Endothelial cell of umbilical vein (primary cell): Measurements from ENCODE around the gene TNNI3K. TPM values are rescaled to one million over a fixed set of nuclear protein-coding genes. Genes with fewer than 3 reads are reported as not detected.

Experiments used
- BruUV-seq: library from RNA; stranded (reverse); fragments of 400-500 nt; replicated peaks from 2 replicates; lab custom pipeline; 2021; lab: Mats Ljungman, UMichigan
- CTCF ChIA-PET: fragments of 300-600, 350-600 bp; sonication (Branson Sonifier 250); formaldehyde crosslinking; loops from one replicate; lab custom pipeline; 2021; ENCODE audit warnings: antibody characterized with exemption, inconsistent platforms; lab: Charles Lee
- POLR2A ChIA-PET: fragments of 300-600, 350-600 bp; sonication (Branson Sonifier 250); formaldehyde crosslinking; loops from one replicate; lab custom pipeline; 2021; ENCODE audit warnings: antibody characterized with exemption, inconsistent platforms; lab: Charles Lee
- DNase-seq: peaks from one replicate; pipeline ENCODE4 v3.0.0-alpha.2; 2011; ENCODE audit warnings: low read depth, low spot score
- FAIRE-seq: peaks from 2 replicates; lab custom pipeline; 2011; peaks lifted over from hg19 to GRCh38; lab: Jason Lieb, UNC
- H2AFZ ChIP-seq: 2 replicates; pipeline ENCODE4 v1.6.0; 2012; ENCODE audit warnings: low read depth, low read length, control low read depth, inconsistent platforms
- H3K27ac ChIP-seq: 2 replicates; pipeline ENCODE4 v1.5.1; 2011; ENCODE audit warnings: low read depth, mild to moderate bottlenecking, control low read depth, low read length, moderate library complexity; ENCODE audit not compliant: insufficient read depth
- H3K27me3 ChIP-seq, 2 experiments: 2 replicates each; pipeline versions ENCODE4 v1.6.0 to v1.6.1; 2011; ENCODE audit warnings: low read length in 2 of 2, mixed read lengths in 1 of 2; ENCODE audit not compliant: control insufficient read depth in 2 of 2, insufficient read depth in 2 of 2
- H3K36me3 ChIP-seq, 2 experiments: 2 replicates in 1 of 2; 3 replicates in 1 of 2; pipeline ENCODE4 v1.5.1; 2011; ENCODE audit warnings: low read length in 2 of 2, mild to moderate bottlenecking in 1 of 2, moderate library complexity in 1 of 2; ENCODE audit not compliant: control insufficient read depth in 2 of 2, insufficient read depth in 2 of 2; ENCODE audit errors: extremely low read depth in 1 of 2
- H3K4me1 ChIP-seq: 3 replicates; pipeline ENCODE4 v1.5.1; 2011; ENCODE audit warnings: mild to moderate bottlenecking, low read length; ENCODE audit not compliant: control insufficient read depth, insufficient read depth; ENCODE audit errors: extremely low read depth
- H3K4me2 ChIP-seq: 2 replicates; pipeline ENCODE4 v1.6.1; 2011; ENCODE audit warnings: low read length, control low read depth, mixed read lengths; ENCODE audit not compliant: insufficient read depth
- H3K4me3 ChIP-seq, 3 experiments: fragments of 200-600 bp in 1 of 3; sonication (generic), shearing (Covaris generic) in 1 of 3; replicated peaks in 1 of 3; 2 replicates each; pipeline ENCODE4 v1.5.1; 2011 to 2016; ENCODE audit warnings: control low read depth in 3 of 3, low read length in 3 of 3, mild to moderate bottlenecking in 2 of 3, inconsistent platforms in 1 of 3, low read depth in 1 of 3, moderate library complexity in 1 of 3; ENCODE audit not compliant: insufficient read depth in 1 of 3
- H3K79me2 ChIP-seq: 2 replicates; pipeline ENCODE4 v1.6.0; 2012; ENCODE audit warnings: low read length, inconsistent platforms; ENCODE audit not compliant: control insufficient read depth, insufficient read depth
- H3K9ac ChIP-seq: replicated peaks from 2 replicates; pipeline ENCODE3; 2011; ENCODE audit warnings: low read length, control low read depth; ENCODE audit not compliant: insufficient read depth; ENCODE audit errors: extremely low read depth
- H3K9me1 ChIP-seq: replicated peaks from 3 replicates; pipeline ENCODE4 v1.6.0; 2011; ENCODE audit warnings: mild to moderate bottlenecking, low read length; ENCODE audit not compliant: control insufficient read depth, insufficient read depth; ENCODE audit errors: extremely low read depth
- H3K9me3 ChIP-seq: replicated peaks from 2 replicates; pipeline ENCODE4 v1.5.1; 2012; ENCODE audit warnings: low read length, inconsistent platforms; ENCODE audit not compliant: control insufficient read depth, insufficient read depth
- H4K20me1 ChIP-seq: replicated peaks from 2 replicates; pipeline ENCODE3; 2011; ENCODE audit warnings: mild to moderate bottlenecking, low read length; ENCODE audit not compliant: control insufficient read depth, insufficient read depth; ENCODE audit errors: extremely low read depth
- EZH2 ChIP-seq: IDR thresholded peaks from 2 replicates; pipeline ENCODE4 v1.6.1; 2012; ENCODE audit warnings: borderline replicate concordance, low read depth, mild to moderate bottlenecking, moderate library complexity, low read length, inconsistent platforms; ENCODE audit not compliant: severe bottlenecking
- FOS ChIP-seq: IDR thresholded peaks from 2 replicates; pipeline ENCODE4 v1.6.1; 2011; ENCODE audit warnings: mild to moderate bottlenecking, low read length, moderate library complexity, borderline replicate concordance; ENCODE audit not compliant: insufficient read depth
- GATA2 ChIP-seq: IDR thresholded peaks from 2 replicates; pipeline ENCODE4 v1.7.0; 2011; ENCODE audit warnings: low read depth, mild to moderate bottlenecking, moderate library complexity, mixed read lengths, low read length; ENCODE audit not compliant: insufficient read length, insufficient read depth
- JUN ChIP-seq: IDR thresholded peaks from 2 replicates; pipeline ENCODE4 v1.6.1; 2011; ENCODE audit warnings: borderline replicate concordance, low read depth; ENCODE audit not compliant: insufficient read length, insufficient read depth
- MYC ChIP-seq: IDR thresholded peaks from one replicate; pipeline ENCODE4 v1.6.1; 2011; ENCODE audit warnings: mild to moderate bottlenecking, low read depth, low read length
- POLR2A ChIP-seq: IDR thresholded peaks from 2 replicates; pipeline ENCODE4 v1.6.1; 2012; ENCODE audit warnings: low read depth, mild to moderate bottlenecking, control low read depth, low read length
- POLR2AphosphoS5 ChIP-seq: IDR thresholded peaks from 2 replicates; pipeline ENCODE4 v1.6.1; 2012; ENCODE audit warnings: low read depth, mild to moderate bottlenecking, control low read depth, low read length, moderate library complexity; ENCODE audit not compliant: insufficient read depth
- dilution Hi-C: fragments of 300-500 bp; cut with MboI; formaldehyde crosslinking; loops from one replicate; pipeline ENCODE4 v1.15.0; 2019; ENCODE audit warnings: low sequenced_read_pairs; ENCODE audit not compliant: extremely low pct_ligation_motif_present
- intact Hi-C: fragments of 100-400 bp; cut with micrococcal nuclease; formaldehyde crosslinking; loops from one replicate; pipeline ENCODE4 v1.10.0; 2022
- polyA plus RNA-seq, 4 experiments: library from polyadenylated mRNA; depleted of rRNA in 3 of 4; stranded (reverse) in 3 of 4; unstranded in 1 of 4; fragments of >200 nt; gene quantifications; 2 replicates each; pipeline versions ENCODE4 v1.2.1 to v1.2.3, GENCODE V29; 2011 to 2012; ENCODE audit warnings: missing spikeins in 1 of 4
- total RNA-seq: library from RNA; stranded (reverse); gene quantifications from 2 replicates; pipeline ENCODE4 v1.2.3, GENCODE V29; 2021
- TF ChIP-seq, protein P1 (sequence below): IDR thresholded peaks from 2 replicates; pipeline ENCODE4 v1.6.1; 2011; ENCODE audit not compliant: insufficient read depth, insufficient read length
- TF ChIP-seq, protein P2 (sequence below), 2 donors: IDR thresholded peaks; 1 replicate in 1 of 2; 2 replicates in 1 of 2; pipeline ENCODE4 v1.5.1; 2011; ENCODE audit warnings: low read length in 2 of 2, mild to moderate bottlenecking in 2 of 2, moderate library complexity in 2 of 2, control low read depth in 1 of 2, inconsistent platforms in 1 of 2, low read depth in 1 of 2; ENCODE audit not compliant: insufficient read depth in 1 of 2; ENCODE audit errors: extremely low read depth in 1 of 2

The TNNI3K gene
- total and polyA plus RNA-seq, 2 donors (not counting 3 experiments of a cell fraction or from before 2014, with no cell fraction given): 0.69 TPM; not detected in 1

DNA sequence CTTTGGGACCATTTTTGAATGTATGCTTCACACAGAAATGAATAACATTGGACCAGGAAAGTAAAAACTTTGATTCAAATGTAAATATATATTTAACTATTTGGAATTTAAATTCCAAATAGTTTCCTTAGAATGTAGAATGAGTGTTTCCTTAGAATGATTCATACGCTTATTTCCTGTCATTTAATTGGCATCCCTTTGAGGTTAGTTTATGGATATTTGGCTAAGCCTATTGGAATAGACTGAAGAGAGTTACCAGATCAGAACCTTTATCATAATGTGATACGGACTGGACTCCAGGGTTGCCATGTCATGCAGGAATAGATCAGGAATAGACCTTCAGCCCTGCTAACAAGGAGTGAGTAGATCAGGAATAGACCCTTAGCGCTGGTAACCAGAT is 133.1 kb downstream of the TNNI3K start:
- no peak overlapping the region for H3K27ac ChIP-seq
- ChIA-PET POLR2A (no interaction called here), CTCF (no interaction called here)
- H3K4me3 ChIP-seq: no peak overlapping the region
- intact Hi-C loops (no loop called here), dilution Hi-C loops (no loop called here)
- no TSS peak for BruUV-seq
- DNase-seq: no peak
- no peaks in the 10 kb centered on the region for H3K9me1 ChIP-seq
- no peaks in the 10 kb centered on the region for H3K27me3 ChIP-seq
- no peaks in the 10 kb centered on the region for H3K4me1 ChIP-seq
- no peak overlapping the region for H3K9ac ChIP-seq
- TF ChIP-seq, protein P1, sequence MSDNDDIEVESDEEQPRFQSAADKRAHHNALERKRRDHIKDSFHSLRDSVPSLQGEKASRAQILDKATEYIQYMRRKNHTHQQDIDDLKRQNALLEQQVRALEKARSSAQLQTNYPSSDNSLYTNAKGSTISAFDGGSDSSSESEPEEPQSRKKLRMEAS: no peak
- no peak for TF ChIP-seq FOS
- TF ChIP-seq JUN: no peak
- no peak for TF ChIP-seq POLR2AphosphoS5
- no peak for TF ChIP-seq EZH2
- no peak for TF ChIP-seq GATA2
- no peak for TF ChIP-seq MYC
- no peak for TF ChIP-seq POLR2A
- TF ChIP-seq, protein P2, sequence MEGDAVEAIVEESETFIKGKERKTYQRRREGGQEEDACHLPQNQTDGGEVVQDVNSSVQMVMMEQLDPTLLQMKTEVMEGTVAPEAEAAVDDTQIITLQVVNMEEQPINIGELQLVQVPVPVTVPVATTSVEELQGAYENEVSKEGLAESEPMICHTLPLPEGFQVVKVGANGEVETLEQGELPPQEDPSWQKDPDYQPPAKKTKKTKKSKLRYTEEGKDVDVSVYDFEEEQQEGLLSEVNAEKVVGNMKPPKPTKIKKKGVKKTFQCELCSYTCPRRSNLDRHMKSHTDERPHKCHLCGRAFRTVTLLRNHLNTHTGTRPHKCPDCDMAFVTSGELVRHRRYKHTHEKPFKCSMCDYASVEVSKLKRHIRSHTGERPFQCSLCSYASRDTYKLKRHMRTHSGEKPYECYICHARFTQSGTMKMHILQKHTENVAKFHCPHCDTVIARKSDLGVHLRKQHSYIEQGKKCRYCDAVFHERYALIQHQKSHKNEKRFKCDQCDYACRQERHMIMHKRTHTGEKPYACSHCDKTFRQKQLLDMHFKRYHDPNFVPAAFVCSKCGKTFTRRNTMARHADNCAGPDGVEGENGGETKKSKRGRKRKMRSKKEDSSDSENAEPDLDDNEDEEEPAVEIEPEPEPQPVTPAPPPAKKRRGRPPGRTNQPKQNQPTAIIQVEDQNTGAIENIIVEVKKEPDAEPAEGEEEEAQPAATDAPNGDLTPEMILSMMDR (IDR thresholded peaks at IDR 0.05; ENCODE audit: extremely low read depth in 1 of 2, insufficient read depth in 1 of 2, low read depth in 1 of 2, low read length in 2 of 2): no peak
- H3K4me2 ChIP-seq: no peak overlapping the region
- H3K79me2 ChIP-seq: no peaks in the 10 kb centered on the region
- FAIRE-seq: no peak
- no peaks in the 10 kb centered on the region for H3K9me3 ChIP-seq
- no peaks in the 10 kb centered on the region for H4K20me1 ChIP-seq
- H2AFZ ChIP-seq: no peak overlapping the region
- no peaks in the 10 kb centered on the region for H3K36me3 ChIP-seq
